Measurements from ENCODE around the gene RNF144A. TPM values are rescaled to one million over a fixed set of nuclear protein-coding genes. Genes with fewer than 3 reads are reported as not detected.

Gene RNF144A
- total RNA-seq, 1 experiment from 2014 or later, result 13.6 TPM

GRCh38 chr2:6937157-6937556 lies 19.9 kb downstream of the RNF144A start (continued):
- TF ChIP-seq STAT6 (CRISPR knock-in tag; conservative IDR thresholded peaks at IDR 0.05; ENCODE audit: low read depth) (no peak), E2F5 (CRISPR knock-in tag; IDR thresholded peaks at IDR 0.05) (no peak), ZNF425 (CRISPR knock-in tag; conservative IDR thresholded peaks at IDR 0.05) (no peak), GABPB1 (CRISPR knock-in tag; IDR thresholded peaks at IDR 0.05) (no peak), ZNF317 (CRISPR knock-in tag; IDR thresholded peaks at IDR 0.05; ENCODE audit: borderline replicate concordance, low read depth) (no peak)

- peaks cover 16% of the 10 kb centered on the region for H3K36me3 Mint-ChIP-seq
- ATAC-seq (no peak), DNase-seq (ENCODE audit: low spot score) (no peak)
- H3K4me3 Mint-ChIP-seq, result no peak overlapping the region
- peaks cover 46% of the 10 kb centered on the region for H3K4me1 Mint-ChIP-seq
- POLR2A ChIA-PET, result no interaction called here
- TF ChIP-seq PREB (CRISPR knock-in tag; IDR thresholded peaks at IDR 0.05; ENCODE audit: borderline replicate concordance) (no peak), ZSCAN18 (CRISPR knock-in tag; IDR thresholded peaks at IDR 0.05) (no peak), MXD4 (CRISPR knock-in tag; IDR thresholded peaks at IDR 0.05; ENCODE audit: borderline replicate concordance) (no peak), CREM (CRISPR knock-in tag; IDR thresholded peaks at IDR 0.05) (no peak), FOXP4 (CRISPR knock-in tag; IDR thresholded peaks at IDR 0.05) (no peak), AFF4 (CRISPR knock-in tag; IDR thresholded peaks at IDR 0.05; ENCODE audit: borderline replicate concordance) (no peak), JAZF1 (CRISPR knock-in tag; IDR thresholded peaks at IDR 0.05) (no peak), TP53 (CRISPR knock-in tag; IDR thresholded peaks at IDR 0.05) (no peak), MYBL2 (CRISPR knock-in tag; IDR thresholded peaks at IDR 0.05) (no peak), ZNF423 (CRISPR knock-in tag; IDR thresholded peaks at IDR 0.05) (no peak), ATF1 (CRISPR knock-in tag; IDR thresholded peaks at IDR 0.05) (no peak), CDX4 (CRISPR knock-in tag; IDR thresholded peaks at IDR 0.05; ENCODE audit: borderline replicate concordance) (no peak)
- no peak overlapping the region for H3K27ac Mint-ChIP-seq
- CTCF ChIA-PET, result interaction anchor here (0.7 to 1.2 kb wide), 3 partner anchors 11 to 57 kb away, joined by 3 read pairs; no protein-coding TSS in a partner anchor
- H3K27me3 Mint-ChIP-seq (ENCODE audit: low read depth), result no peaks in the 10 kb centered on the region; the same call in 1 of the 2 replicates
- H3K9me3 Mint-ChIP-seq, result peaks cover 7% of the 10 kb centered on the region; the same call in 1 of the 2 replicates
Observed at GRCh38 chr2:6937582-6937981, 20.4 kb downstream of the RNF144A start.
